PC-3 (cell line): ENCODE measurements around the gene TNPO1. TPM values are rescaled to one million over a fixed set of nuclear protein-coding genes. Genes with fewer than 3 reads are reported as not detected.

Source experiments
- ATAC-seq: fragments of 200-7000 bp; cut with Tn5 transposase; 2 replicates; pipeline ENCODE4 v1.9.1; 2020; ENCODE audit warnings: mild to moderate bottlenecking, moderate library complexity
- BruUV-seq: library from RNA; stranded (reverse); fragments of 400-500 nt; replicated peaks from 2 replicates; lab custom pipeline; 2021; lab: Mats Ljungman, UMichigan
- CTCF ChIA-PET: fragments of 300-600 bp; sonication (Branson Sonifier 250); formaldehyde crosslinking; loops from one replicate; lab custom pipeline; 2022; ENCODE audit warnings: antibody characterized with exemption; lab: Charles Lee
- POLR2A ChIA-PET: fragments of 300-600 bp; sonication (Branson Sonifier 250); formaldehyde crosslinking; loops from one replicate; lab custom pipeline; 2022; ENCODE audit warnings: antibody characterized with exemption; ENCODE audit not compliant: unreplicated experiment; lab: Charles Lee
- DNase-seq: peaks from one replicate; pipeline ENCODE4 v3.0.0-alpha.2; 2015
- H2AFZ ChIP-seq: fragments of 300-600 bp; sonication (generic); 2 replicates; pipeline ENCODE4 v1.6.0; 2016; ENCODE audit warnings: antibody characterized with exemption, low read length
- H3F3A ChIP-seq: fragments of 300-600 bp; sonication (generic); one replicate; pipeline ENCODE4 v1.6.0; 2017; ENCODE audit warnings: antibody characterized with exemption, low read length, control low read depth, mild to moderate bottlenecking; ENCODE audit not compliant: unreplicated experiment
- H3K27ac ChIP-seq: fragments of 300-600 bp; sonication (generic); 2 replicates; pipeline ENCODE4 v1.5.1; 2016; ENCODE audit warnings: mild to moderate bottlenecking, low read length
- H3K27me3 ChIP-seq: fragments of 300-600 bp; sonication (generic); 2 replicates; pipeline ENCODE4 v1.6.1; 2016; ENCODE audit warnings: low read length, mixed read lengths
- H3K36me3 ChIP-seq: fragments of 300-600 bp; sonication (generic); 2 replicates; pipeline ENCODE4 v1.6.1; 2016; ENCODE audit warnings: low read depth, mixed run types, low read length, mixed read lengths
- H3K4me1 ChIP-seq: fragments of 300-600 bp; sonication (generic); 2 replicates; pipeline ENCODE4 v1.5.1; 2016; ENCODE audit warnings: low read length; ENCODE audit not compliant: insufficient read depth
- H3K4me2 ChIP-seq: fragments of 300-600 bp; sonication (generic); 2 replicates; pipeline ENCODE4 v1.6.0; 2016; ENCODE audit warnings: low read length
- H3K4me3 ChIP-seq: fragments of 300-600 bp; sonication (generic); 2 replicates; pipeline ENCODE4 v1.5.1; 2016; ENCODE audit warnings: mild to moderate bottlenecking, low read length, mixed read lengths
- H3K79me2 ChIP-seq: fragments of 300-600 bp; sonication (generic); 2 replicates; pipeline ENCODE4 v1.6.1; 2017; ENCODE audit warnings: low read length, mixed read lengths
- H3K9ac ChIP-seq: fragments of 300-600 bp; sonication (generic); 2 replicates; pipeline ENCODE4 v1.6.0; 2016; ENCODE audit warnings: mild to moderate bottlenecking, low read length
- H3K9me2 ChIP-seq: fragments of 300-600 bp; sonication (generic); replicated peaks from 2 replicates; pipeline ENCODE4 v1.6.1; 2016; ENCODE audit warnings: mixed run types, low read length, mixed read lengths
- H3K9me3 ChIP-seq: fragments of 300-600 bp; sonication (generic); 2 replicates; pipeline ENCODE4 v1.6.1; 2016; ENCODE audit warnings: low read length, mixed read lengths
- H4K20me1 ChIP-seq: fragments of 300-600 bp; sonication (generic); 2 replicates; pipeline ENCODE4 v1.6.1; 2016; ENCODE audit warnings: low read length, mixed read lengths
- CTCF ChIP-seq: fragments of 300-600 bp; sonication (generic); conservative IDR thresholded peaks from 2 replicates; pipeline ENCODE4 v1.5.1; 2017; ENCODE audit warnings: antibody characterized with exemption, low read depth, mild to moderate bottlenecking, low read length
- EZH2 ChIP-seq: fragments of 300-600 bp; sonication (generic); IDR thresholded peaks from one replicate; pipeline ENCODE4 v1.6.1; 2017; ENCODE audit warnings: antibody characterized with exemption, mild to moderate bottlenecking, low read length; ENCODE audit not compliant: unreplicated experiment
- EZH2phosphoT487 ChIP-seq: fragments of 300-600 bp; sonication (generic); IDR thresholded peaks from 2 replicates; pipeline ENCODE4 v1.6.1; 2018; ENCODE audit warnings: mild to moderate bottlenecking, antibody characterized with exemption, low read length, borderline replicate concordance
- intact Hi-C: fragments of 100-400 bp; cut with micrococcal nuclease; formaldehyde crosslinking; loops from 2 replicates; pipeline ENCODE4 v1.9.0; 2023
- total RNA-seq: library from RNA; depleted of rRNA; stranded (reverse); fragments of >200 nt; gene quantifications from 2 replicates; pipeline ENCODE4 v1.2.3, GENCODE V29; 2014

The TNPO1 gene
- total RNA-seq, 1 experiment from 2014 or later, result 187 TPM

GRCh38 chr5:72878854-72879253, 62.4 kb downstream of the TNPO1 start:
- no TSS peak for BruUV-seq
- TF ChIP-seq CTCF, result no peak
- no peak for TF ChIP-seq EZH2
- TF ChIP-seq EZH2phosphoT487, result no peak
- POLR2A ChIA-PET, result no interaction called here
- no peak for ATAC-seq
- H4K20me1 ChIP-seq, result no peaks in the 10 kb centered on the region
- DNase-seq, result no peak
- H3K79me2 ChIP-seq, result peaks cover 4% of the 10 kb centered on the region; the same call in 1 of the 2 replicates
- H3F3A ChIP-seq, result no peaks in the 10 kb centered on the region
- no peaks in the 10 kb centered on the region for H3K9me2 ChIP-seq
- no peaks in the 10 kb centered on the region for H3K27me3 ChIP-seq
- CTCF ChIA-PET, result no interaction called here
- intact Hi-C loops, result no loop called here
- no peaks in the 10 kb centered on the region for H3K4me1 ChIP-seq
- no peak overlapping the region for H2AFZ ChIP-seq
- no peaks in the 10 kb centered on the region for H3K9me3 ChIP-seq
- no peak overlapping the region for H3K4me2 ChIP-seq
- peaks cover 70% of the 10 kb centered on the region for H3K36me3 ChIP-seq
- no peak overlapping the region for H3K4me3 ChIP-seq
- H3K9ac ChIP-seq, result no peak overlapping the region
- no peak overlapping the region for H3K27ac ChIP-seq

- no peak overlapping the region for H3K4me2 ChIP-seq
- DNase-seq (no peak), ATAC-seq (no peak)
- TF ChIP-seq CTCF, result no peak
- TF ChIP-seq EZH2, result no peak
- TF ChIP-seq EZH2phosphoT487, result no peak
- H3K27me3 ChIP-seq, result no peaks in the 10 kb centered on the region
- H3K79me2 ChIP-seq, result peaks cover 8% of the 10 kb centered on the region; the same call in 1 of the 2 replicates
- ChIA-PET POLR2A (no interaction called here), CTCF (no interaction called here)
- no peaks in the 10 kb centered on the region for H3K9me2 ChIP-seq
- H3K27ac ChIP-seq, result no peak overlapping the region
- peaks cover 69% of the 10 kb centered on the region for H3K36me3 ChIP-seq
- H3F3A ChIP-seq, result no peaks in the 10 kb centered on the region
- H3K9me3 ChIP-seq, result no peaks in the 10 kb centered on the region
- intact Hi-C loops, result no loop called here
- no peaks in the 10 kb centered on the region; the same call in 1 of the 2 replicates for H4K20me1 ChIP-seq
- no peak overlapping the region for H3K4me3 ChIP-seq
- no peak overlapping the region for H2AFZ ChIP-seq
- no peaks in the 10 kb centered on the region for H3K4me1 ChIP-seq
- no TSS peak for BruUV-seq
- no peak overlapping the region for H3K9ac ChIP-seq
Measured at GRCh38 chr5:72882989-72883388, 66.5 kb downstream of the TNPO1 start.

GRCh38 chr5:72883850-72884249, 67.4 kb downstream of the TNPO1 start:
- Histone ChIP-seq H3K9me2 (no peaks in the 10 kb centered on the region), H3K9ac (no peak overlapping the region), H3K4me2 (no peak overlapping the region), H4K20me1 (no peaks in the 10 kb centered on the region; the same call in 1 of the 2 replicates), H3K4me1 (no peaks in the 10 kb centered on the region), H3K27ac (no peak overlapping the region), H3K27me3 (no peaks in the 10 kb centered on the region), H2AFZ (no peak overlapping the region), H3K9me3 (no peaks in the 10 kb centered on the region), H3K4me3 (no peak overlapping the region), H3K36me3 (peaks cover 72% of the 10 kb centered on the region), H3K79me2 (peaks cover 8% of the 10 kb centered on the region; the same call in 1 of the 2 replicates), H3F3A (no peaks in the 10 kb centered on the region)
- POLR2A ChIA-PET, result no interaction called here
- CTCF ChIA-PET, result no interaction called here
- BruUV-seq, result no TSS peak
- intact Hi-C loops, result no loop called here
- DNase-seq (no peak), ATAC-seq (no peak)
- TF ChIP-seq EZH2, result no peak
- no peak for TF ChIP-seq CTCF
- no peak for TF ChIP-seq EZH2phosphoT487
